Measurements from ENCODE around the gene ARL14EPL.
A peak's percentile ranks its signal among the peaks of the same experiment; 100 is the strongest.

ARL14EPL gene

DNA sequence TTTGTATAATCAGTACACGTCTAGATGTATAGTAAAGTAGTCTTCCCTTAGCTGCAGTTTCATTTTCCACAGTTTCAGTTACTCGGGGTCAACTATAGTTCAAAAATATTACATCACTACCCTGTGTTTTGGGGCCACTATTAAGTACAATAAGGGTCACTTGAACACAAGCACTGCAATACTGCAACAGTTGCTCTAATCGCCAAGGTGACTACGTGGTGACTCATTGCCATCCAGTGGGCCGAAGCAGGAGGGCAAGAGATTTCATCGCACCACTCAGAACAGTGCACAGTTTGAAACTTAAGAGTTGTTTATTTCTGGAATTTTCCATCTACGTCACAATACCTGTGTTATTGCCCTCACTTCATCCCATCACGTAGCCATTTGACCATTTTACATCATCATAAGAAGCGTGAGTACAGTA, at the start of gene ARL14EPL:
TSS of gene ARL14EPL (plus strand) at position 379 of the 424 bp plus-strand sequence. CDS start 18,994 bp downstream, outside the sequence.
- peak; percentile 74 for DNase-seq

- no peak for DNase-seq
Measured at GRCh38 chr5:115983519-115983918, 48.8 kb upstream of the ARL14EPL start.

DNA sequence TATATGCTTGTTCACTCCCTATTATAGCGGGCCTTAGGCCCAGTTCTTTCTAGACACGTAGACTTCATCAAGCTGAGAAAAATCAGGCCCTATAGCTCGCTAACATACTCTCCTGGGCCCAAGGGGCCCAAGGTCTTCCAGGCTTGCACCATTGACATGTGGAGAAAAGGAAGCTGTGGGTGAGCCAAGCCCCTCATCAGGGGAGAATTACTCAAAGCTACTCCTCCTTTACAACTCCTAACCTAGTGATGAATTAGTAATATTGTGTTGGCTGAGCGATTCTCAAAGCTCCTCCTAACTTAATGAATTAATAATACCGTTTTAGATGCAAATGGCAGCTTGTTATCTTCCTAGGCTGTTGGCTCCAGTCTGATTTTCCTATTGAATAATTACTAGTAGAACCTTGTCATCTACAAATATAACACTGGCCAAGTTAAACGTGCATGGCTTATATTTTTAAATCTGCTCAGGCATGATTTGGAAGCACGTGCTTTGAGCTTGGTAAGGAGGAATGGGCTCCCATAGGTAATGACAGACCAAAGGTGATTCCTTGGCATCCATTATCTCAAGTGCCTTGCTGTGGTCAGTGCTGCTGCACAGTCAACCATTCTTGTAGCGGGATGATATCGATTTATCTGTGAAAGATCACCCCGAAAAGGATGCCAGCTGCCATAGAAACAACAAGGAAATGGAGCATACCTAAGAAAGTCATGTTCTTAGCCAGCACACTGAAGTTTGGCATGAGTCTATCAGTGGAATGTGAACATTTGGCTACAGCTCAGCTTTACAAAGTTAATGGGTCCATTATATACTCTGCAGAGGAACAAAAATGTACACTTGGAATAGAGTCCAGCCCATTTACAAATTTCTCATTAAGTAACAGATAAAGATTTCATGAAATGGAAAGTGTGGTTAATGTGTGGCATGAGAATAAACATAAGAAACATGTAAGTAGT, 46.2 kb upstream of the ARL14EPL start:
- DNase-seq = no peak

DNA sequence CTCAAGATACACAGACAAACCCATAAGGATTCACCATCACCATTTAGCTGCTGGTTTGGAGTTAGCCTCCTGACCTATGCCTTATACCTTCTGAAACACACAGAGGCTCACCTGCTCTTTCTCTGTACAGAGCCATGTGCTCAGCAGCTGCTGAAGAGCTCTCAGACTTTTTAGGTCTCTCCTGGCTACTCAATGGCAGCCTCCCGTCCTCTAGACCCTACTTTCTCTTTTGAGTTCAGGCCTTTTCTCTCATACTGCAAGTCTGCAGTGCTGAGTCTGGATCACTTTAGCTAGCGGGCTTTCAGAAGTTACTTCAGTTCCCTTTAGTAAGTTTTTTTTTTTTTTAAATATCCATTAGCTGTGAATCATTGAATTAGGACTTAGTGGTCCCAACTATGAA, 44.3 kb upstream of the ARL14EPL start:
- DNase-seq = no peak

- no peak for DNase-seq
Measured at GRCh38 chr5:115992848-115993350, 39.4 kb upstream of the ARL14EPL start.

GRCh38 chr5:115995351-115995750, 36.9 kb upstream of the ARL14EPL start:
- no peak for DNase-seq

GRCh38 chr5:116002116-116002906, 30.0 kb upstream of the ARL14EPL start:
- no peak for DNase-seq

DNA sequence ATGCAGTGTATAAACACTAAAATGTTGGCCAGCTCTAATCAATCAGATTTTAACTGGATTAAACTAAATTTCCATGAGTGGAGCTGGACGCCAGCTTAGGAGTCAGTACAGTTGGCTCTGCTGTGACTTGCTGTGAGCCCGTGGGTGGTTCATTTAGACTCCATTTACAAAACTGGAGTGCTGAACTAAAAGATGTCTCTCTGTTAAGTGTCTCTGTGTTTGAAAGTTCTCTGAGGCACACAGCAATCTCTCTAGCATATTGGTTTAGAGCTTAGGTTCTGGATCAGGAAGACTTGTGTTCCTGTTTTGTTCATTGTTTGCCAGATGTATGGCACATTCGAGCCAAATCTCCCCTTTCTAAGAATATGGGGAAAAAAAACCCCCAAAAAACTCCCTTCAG, 28.0 kb upstream of the ARL14EPL start:
- no peak for DNase-seq

GRCh38 chr5:116009806-116010205, 22.5 kb upstream of the ARL14EPL start:
- DNase-seq = no peak

DNA sequence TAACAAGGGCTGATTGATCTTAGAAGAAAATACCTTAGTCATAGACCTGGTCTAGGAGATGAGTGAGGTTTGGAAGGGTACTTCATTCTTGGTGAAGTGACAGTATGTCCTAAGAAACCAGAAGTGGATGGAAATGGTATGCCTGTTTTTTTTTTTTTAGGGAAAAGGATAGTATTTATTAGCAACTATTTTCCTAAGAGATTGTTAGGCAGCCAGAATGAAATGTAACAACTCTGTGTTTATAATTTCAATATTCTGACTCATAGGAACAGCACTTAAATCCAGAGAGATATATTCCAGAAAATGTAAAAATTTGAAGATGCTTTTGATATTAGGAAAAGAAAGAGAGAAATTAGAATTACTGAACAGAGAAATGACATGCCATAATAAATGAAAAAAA, 21.2 kb upstream of the ARL14EPL start:
- no peak for DNase-seq

DNA sequence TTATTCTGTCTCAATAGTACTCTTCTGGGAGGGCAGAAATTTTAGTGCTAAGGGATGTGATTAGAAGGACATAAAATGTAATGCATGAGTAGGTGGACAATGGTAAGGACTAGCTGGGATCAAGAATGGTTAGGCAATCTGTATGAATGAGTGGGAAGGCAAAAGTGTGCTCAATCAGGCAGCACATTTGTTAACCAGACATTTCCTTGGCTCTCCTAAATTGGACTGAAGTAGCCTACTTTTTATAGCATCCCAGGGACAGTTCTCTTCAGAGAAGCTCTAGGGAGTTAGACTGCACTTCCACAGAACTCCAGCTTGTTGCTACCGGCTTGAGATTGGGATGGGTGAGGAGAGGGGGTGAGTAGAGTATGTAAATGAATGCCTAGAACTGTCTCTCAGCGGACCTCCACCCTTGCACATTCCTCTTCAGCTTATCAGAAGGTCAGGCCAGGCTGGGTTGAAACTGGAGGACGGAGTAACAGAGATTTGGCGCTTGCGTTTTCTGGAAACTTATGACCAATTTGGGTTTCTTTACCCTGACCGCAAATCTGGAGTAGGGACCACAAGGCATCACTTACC, 19.0 kb upstream of the ARL14EPL start:
- DNase-seq = no peak

DNA sequence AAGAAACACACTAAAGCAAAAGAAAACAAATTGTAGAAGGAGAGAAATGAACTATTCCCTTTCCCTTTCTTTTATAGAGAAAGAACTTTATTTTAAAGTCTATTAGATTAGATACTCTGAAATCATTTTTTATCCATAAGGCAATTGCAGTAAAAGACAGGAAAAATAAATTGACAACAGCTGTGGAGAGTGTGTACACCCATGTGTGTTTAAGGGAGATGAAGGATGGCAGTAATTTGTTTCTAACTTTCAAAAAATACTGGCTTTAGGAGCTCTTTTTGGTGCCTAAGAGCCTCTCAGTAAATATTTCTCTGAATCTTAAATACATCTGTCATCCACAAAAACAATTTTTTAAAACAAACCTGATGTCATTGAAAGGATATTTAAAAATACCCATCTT, 18.3 kb upstream of the ARL14EPL start:
- DNase-seq = no peak

- no peak for DNase-seq
Measured at GRCh38 chr5:116023619-116024018, 8.7 kb upstream of the ARL14EPL start.

GRCh38 chr5:116025866-116026265, 6.4 kb upstream of the ARL14EPL start:
- DNase-seq = no peak

DNA sequence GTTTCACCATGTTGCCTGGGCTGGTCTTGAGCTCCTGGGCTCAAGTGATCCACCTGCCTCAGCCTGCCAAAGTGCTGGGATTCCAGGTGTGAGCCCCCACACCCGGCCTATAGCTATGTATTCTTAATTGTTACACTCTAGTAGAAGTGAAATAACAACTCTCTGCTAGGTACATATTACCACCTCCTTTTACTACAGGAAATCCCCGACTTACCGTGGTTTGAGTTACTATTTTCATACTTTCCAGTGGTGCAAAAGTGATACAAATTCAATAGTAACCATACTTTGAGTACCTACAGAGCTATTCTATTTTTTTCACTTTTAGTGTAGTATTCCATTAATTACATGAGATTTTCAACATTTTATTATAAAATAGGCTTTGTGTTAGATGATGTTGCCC, 719 bp downstream of the ARL14EPL start:
- no peak for DNase-seq

GRCh38 chr5:116035123-116035522, 2.9 kb downstream of the ARL14EPL start:
- DNase-seq = no peak

GRCh38 chr5:116037236-116037822, 5.1 kb downstream of the ARL14EPL start:
- no peak for DNase-seq

DNA sequence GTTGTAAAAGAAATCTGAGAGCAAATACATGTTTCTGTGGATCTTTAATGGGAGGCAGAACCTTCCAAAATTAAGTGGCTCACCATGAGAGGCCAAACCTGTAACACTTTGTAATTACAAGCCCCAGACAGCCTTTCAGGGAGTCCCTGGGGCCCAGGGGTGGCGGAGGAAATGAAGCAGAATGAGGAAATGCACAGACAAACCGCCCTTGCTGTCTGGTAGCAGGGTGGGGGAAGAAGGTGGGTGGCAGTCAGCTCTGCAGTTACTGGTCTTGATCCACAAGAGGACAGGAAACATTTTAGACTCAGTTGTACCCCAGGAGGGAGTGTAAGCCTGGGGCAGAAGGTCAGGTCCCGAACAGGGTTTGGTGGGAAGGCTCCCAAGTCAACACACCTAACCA, 6.5 kb downstream of the ARL14EPL start:
- DNase-seq = peak; percentile 44 to 65

DNA sequence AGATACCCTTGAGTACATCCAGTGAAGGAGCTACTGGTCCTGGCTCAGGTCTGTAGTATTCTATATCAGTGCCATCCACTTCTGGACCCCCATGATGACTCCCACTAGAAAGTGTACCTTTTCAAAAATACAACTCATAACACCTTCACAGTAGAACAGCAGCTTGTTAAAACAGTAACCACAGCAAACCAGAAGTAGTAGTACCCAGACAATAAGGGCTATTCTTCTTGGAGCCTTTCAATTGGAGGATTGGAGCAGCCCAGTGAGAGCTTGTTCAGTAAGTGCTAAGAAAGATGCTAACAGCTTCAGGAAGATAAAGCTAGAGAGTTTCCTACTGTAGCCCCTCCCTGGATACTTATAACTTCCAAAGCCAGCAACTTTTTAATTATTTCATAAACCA, 10.1 kb downstream of the ARL14EPL start:
- no peak for DNase-seq

GRCh38 chr5:116044073-116044472, 11.8 kb downstream of the ARL14EPL start:
- DNase-seq = no peak

- no peak for DNase-seq
Measured at GRCh38 chr5:116045821-116046220, 13.5 kb downstream of the ARL14EPL start.

DNA sequence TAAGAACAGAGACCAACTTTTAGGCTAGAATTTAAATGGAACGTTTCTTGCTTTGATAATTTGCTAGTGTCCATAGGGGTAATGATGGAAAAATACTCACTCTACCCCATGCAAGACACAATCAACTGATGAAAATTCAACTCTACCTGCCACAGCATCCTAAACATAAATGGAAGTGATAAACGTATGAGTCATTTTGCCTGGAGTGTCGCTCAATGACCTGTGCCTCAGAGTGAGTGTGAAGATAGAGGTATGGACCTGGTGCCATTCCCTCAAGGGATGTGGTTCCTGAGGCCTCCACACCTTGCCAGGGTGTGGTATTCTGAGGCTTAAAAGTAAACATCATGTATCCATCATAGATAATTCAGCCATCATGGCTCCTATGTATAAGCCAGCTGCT, 14.0 kb downstream of the ARL14EPL start:
- DNase-seq = no peak

DNA sequence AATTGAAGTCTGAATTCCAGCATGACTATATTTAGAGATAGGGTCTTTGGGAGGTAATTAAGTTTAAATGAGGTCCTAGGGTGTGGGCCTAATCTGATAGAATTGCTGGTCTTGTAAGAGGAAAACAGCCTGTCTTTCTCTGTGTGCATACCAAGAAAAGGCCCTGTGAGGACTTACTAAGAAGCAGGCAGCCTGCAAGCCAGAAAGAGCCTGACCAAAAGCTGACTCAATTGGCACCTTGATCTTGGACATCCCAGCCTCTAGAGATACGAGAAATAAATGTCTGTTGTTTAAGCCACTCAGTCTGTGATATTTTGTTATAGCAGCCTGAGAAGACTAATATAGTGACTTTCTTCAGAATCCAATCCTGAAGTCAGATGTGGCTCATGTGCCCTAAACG, 14.6 kb downstream of the ARL14EPL start:
- no peak for DNase-seq
